Lung (tissue), 12 donors: ENCODE results near the gene GLOD5. TPM values are rescaled to one million over a fixed set of nuclear protein-coding genes. Genes with fewer than 3 reads are reported as not detected.

ENCODE experiments used
- ATAC-seq: fragments of 200-7000 bp; cut with Tn5 transposase; one replicate; pipeline ENCODE4 v1.9.1; 2020; ENCODE audit warnings: moderate number of reproducible peaks; ENCODE audit not compliant: insufficient read depth, low FRiP score
- DNase-seq, 3 donors: peaks; one replicate each; pipeline ENCODE4 v3.0.0-alpha.2; 2013 to 2017
- H3K27ac ChIP-seq, 2 donors: one replicate each; pipeline ENCODE4 v1.5.1; 2013; ENCODE audit warnings: mild to moderate bottlenecking in 2 of 2, moderate library complexity in 2 of 2, control low read depth in 1 of 2, inconsistent platforms in 1 of 2, low read depth in 1 of 2, low read length in 1 of 2
- H3K27me3 ChIP-seq, 3 donors: one replicate each; pipeline ENCODE4 v1.5.1; 2013; ENCODE audit warnings: low read length in 2 of 3; ENCODE audit not compliant: control insufficient read depth in 3 of 3, insufficient read depth in 3 of 3
- H3K36me3 ChIP-seq, 4 donors: one replicate each; pipeline ENCODE4 v1.5.1; 2013; ENCODE audit warnings: low read length in 4 of 4, mild to moderate bottlenecking in 1 of 4, moderate library complexity in 1 of 4; ENCODE audit not compliant: control insufficient read depth in 4 of 4, insufficient read depth in 4 of 4
- H3K4me1 ChIP-seq, 5 donors: one replicate each; pipeline ENCODE4 v1.5.1; 2013; ENCODE audit warnings: low read length in 5 of 5, mild to moderate bottlenecking in 2 of 5, moderate library complexity in 1 of 5; ENCODE audit not compliant: control insufficient read depth in 5 of 5, insufficient read depth in 5 of 5
- H3K4me3 ChIP-seq: one replicate; pipeline ENCODE4 v1.5.1; 2013; ENCODE audit warnings: mild to moderate bottlenecking, control low read depth, moderate library complexity
- H3K9ac ChIP-seq, 2 donors: one replicate each; pipeline ENCODE4 v1.5.1; 2013; ENCODE audit warnings: low read length in 2 of 2, control low read depth in 1 of 2; ENCODE audit not compliant: insufficient read depth in 1 of 2
- H3K9me3 ChIP-seq, 4 donors: one replicate each; pipeline ENCODE4 v1.5.1; 2013; ENCODE audit warnings: low read length in 3 of 4, mild to moderate bottlenecking in 1 of 4, moderate library complexity in 1 of 4; ENCODE audit not compliant: control insufficient read depth in 4 of 4, insufficient read depth in 3 of 4
- CTCF ChIP-seq: IDR thresholded peaks from 2 replicates; pipeline ENCODE4 v1.5.1; 2012; ENCODE audit warnings: mild to moderate bottlenecking; ENCODE audit errors: control extremely low read depth, extremely low read depth
- WGBS, 2 donors: extraction: QIAGEN DNeasy Blood & Tissue Kit; methylation state at CpG; one replicate each; pipeline ENCODE4 v1.1.7; 2013; 5-methylcytosine and 5-hydroxymethylcytosine counted together
- polyA plus RNA-seq, 2 donors: library from polyadenylated mRNA; stranded (reverse); fragments of 200-250 nt; gene quantifications; one replicate each; pipeline ENCODE4 v1.2.1, GENCODE V29; 2013
- total RNA-seq, 2 donors: library from RNA; depleted of rRNA in 1 of 2; stranded (reverse); fragments of >200 nt in 1 of 2; gene quantifications; one replicate each; pipeline ENCODE4 v1.2.1, GENCODE V29; 2014 to 2021
- donor health status: control.
- donor health status: control.
- donor health status: Bipolar disorder and iron deficiency.
- donor health status: healthy.
- donor health status: DM: yes; HTN: yes; CAD: no.

The GLOD5 gene
- total and polyA plus RNA-seq, 4 donors: 1.6 to 5.1 (median 1.8) TPM

GRCh38 chrX:48789366-48790220 is 28.0 kb downstream of the GLOD5 start:
- Histone ChIP-seq H3K27ac (no peak overlapping the region), H3K9me3 (peaks cover 0 to 3% (median 0%) of the 10 kb centered on the region in 4 donors), H3K36me3 (no peaks in the 10 kb centered on the region), H3K9ac (no peak overlapping the region), H3K4me3 (no peak overlapping the region), H3K4me1 (peaks cover 0 to under 1% (median 0%) of the 10 kb centered on the region in 5 donors), H3K27me3 (no peaks in the 10 kb centered on the region)
- 18 to 64% methylated on average over 6 to 7 of the region's 7 CpGs for WGBS, 2 donors
- ATAC-seq (no peak), DNase-seq (no peak)
- no peak for TF ChIP-seq CTCF

GRCh38 chrX:48790477-48790876 is 28.9 kb downstream of the GLOD5 start:
- Histone ChIP-seq H3K36me3 (no peaks in the 10 kb centered on the region), H3K9me3 (peaks cover 0 to 3% (median 0%) of the 10 kb centered on the region in 4 donors), H3K27ac (no peak overlapping the region), H3K9ac (no peak overlapping the region), H3K27me3 (no peaks in the 10 kb centered on the region), H3K4me1 (peaks cover 0 to 5% (median 0%) of the 10 kb centered on the region in 5 donors), H3K4me3 (no peak overlapping the region)
- no peak for ATAC-seq
- TF ChIP-seq CTCF: no peak
- no peak for DNase-seq
- WGBS, 2 donors: 63% methylated on average over 5 of the region's 5 CpGs

GRCh38 chrX:48791063-48791820 is 29.7 kb downstream of the GLOD5 start:
- H3K9me3 ChIP-seq: peaks cover 0 to 3% (median 0%) of the 10 kb centered on the region in 4 donors
- H3K4me1 ChIP-seq: peaks cover 0 to 5% (median 0%) of the 10 kb centered on the region in 5 donors
- H3K27ac ChIP-seq: no peak overlapping the region
- no peak for DNase-seq
- H3K4me3 ChIP-seq: no peak overlapping the region
- no peak for ATAC-seq
- 81 to 98% methylated on average over 10 to 11 of the region's 11 CpGs for WGBS, 2 donors
- no peak overlapping the region for H3K9ac ChIP-seq
- no peaks in the 10 kb centered on the region for H3K36me3 ChIP-seq
- TF ChIP-seq CTCF: no peak
- no peaks in the 10 kb centered on the region for H3K27me3 ChIP-seq
